ENCODE measurements around the gene TFF2.

Gene TFF2

DNA sequence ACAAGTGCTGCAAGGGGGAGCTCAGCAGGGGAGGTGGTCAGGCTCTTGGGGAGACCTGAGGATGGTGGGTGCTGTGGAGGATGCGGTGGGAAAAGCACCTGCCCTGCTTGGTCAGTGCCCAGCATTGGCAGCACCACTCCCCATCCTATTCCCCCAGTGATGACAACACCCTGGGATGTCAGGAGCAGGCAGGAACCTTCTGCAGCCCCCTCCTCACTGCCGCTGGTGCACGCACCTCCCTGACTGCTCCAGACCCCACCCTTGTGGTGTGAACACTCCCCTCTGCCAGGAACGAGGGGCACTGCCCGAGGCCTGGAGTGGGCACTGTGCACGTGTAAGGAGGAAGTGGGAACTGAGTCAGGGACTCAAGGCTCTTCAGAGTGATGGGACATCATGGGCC is 32.5 kb upstream of the TFF2 start:
- no peak for DNase-seq

DNA sequence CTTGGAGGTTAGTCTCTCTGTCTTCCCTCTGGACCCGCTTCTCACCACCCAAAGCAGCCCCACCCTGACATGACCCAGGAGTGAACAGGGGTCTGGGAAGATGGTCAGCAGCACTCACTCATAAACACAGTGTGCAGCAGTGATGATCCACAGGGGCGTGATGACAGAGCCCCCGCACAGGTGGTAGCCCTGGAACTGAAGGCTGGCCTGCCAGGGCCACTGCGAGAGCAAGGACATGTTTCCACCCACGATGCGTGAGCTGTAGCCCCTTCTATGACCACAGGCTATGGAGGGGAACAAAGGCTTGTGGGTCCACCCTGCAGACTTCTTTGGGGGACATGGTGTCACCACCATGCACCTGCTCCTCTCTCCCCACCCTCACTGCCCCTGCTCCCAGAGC is 32.1 kb upstream of the TFF2 start:
- no peak for DNase-seq

DNA sequence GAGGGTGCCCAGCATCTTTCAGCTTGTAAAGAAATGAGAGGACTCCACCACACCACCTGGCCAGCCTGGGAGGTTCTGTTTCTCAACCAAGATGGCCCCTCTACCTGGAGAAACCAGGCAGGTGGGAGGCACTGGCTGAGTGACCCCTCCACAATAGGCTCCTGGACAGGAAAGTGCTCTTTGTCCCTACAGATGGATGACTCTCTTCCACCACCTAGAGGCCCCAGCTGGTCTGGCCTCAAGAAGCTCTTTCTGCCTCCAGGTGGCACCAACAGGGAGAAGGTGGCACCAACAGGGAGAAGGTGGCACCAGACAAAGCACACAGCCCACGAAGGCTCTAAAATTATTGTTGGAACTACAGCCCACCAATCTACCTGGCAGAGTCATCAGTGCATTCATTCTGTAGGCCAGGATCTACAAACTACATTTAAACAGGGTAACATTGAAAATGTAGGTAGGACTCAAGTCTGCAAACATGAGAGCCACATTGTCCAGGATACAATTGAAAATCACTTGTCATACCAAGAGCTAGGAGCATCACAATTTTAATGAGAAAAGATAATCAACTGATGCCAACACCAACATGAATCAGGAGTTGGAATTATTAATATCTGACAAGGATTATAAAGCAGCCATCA is 30.7 kb upstream of the TFF2 start:
- DNase-seq = peak in 3 of 6 experiments; percentile 9 to 22 (median 15)

DNA sequence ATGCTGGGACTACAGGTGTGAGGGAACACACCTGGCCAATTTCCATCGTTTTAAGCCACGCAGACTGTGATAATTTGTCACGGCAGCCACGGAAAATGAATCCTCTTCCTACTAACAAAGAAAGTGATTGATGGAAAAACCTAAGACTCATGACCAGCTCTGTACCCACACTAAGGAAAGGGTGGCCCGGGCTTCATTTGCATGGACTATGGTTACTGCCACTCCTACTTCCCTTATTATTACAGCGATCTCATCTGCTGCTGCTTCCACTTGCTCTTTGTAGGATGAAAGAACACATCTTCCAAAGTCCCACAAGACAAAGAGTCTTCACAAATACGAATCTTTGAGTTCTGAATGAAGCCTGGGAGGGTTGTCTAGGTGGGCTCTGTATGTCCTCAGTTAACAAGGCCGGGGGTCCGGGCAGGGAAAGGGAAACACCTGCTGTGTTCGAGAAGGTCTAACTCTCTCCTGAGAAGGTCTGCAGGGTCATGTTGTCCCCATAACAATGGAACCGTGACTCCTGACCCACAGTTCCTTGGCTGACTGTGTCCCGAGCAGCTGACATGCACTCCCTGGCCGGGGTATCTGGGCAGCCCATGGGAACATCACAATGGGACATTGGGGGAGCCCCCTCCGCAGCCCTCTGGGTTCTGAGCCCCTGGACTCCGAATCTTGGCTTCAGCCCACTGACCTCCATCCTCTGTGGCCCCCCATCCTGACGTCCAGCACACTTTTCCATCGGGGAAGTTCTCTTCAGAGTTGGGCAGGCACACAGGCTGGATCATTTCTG is 28.8 kb upstream of the TFF2 start:
- DNase-seq = no peak

DNA sequence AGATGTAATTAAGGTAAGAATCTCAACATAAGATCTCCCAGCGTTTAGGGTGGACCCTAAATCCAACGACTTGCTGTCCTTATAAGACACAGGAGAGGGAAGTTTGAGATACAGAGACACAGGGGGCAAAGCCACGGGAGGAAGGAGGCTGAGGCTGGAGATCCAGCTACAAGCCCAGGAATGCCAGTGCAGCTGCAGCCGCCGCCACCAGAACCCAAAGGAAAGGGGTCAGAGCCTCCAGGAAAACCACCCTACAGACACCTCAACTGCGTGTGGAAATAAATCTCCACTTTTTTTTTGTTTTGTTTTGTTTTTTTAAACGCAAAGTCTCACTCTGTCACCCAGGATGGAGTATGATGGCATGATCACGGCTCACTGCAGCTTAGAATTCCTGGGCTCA is 27.6 kb upstream of the TFF2 start:
- no peak for DNase-seq

DNA sequence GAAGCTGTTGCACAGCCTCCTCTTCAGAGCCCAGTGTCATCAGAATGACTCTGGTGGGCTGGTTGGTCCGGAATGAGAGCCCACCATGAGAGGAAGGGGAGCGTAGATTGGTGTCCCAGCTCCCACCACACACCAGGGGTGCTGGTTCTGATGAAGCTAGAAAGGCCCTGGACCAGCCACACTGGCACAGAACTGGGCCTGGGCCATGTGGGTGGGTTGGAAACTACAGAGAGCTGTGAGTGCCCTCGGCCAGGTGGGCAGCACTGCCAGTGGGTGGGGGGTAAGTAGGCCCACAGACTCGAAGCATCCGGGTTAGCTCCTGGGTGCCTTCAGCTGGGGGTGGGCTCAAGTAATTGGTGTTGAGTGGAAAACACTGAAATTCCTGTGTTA is 27.2 kb upstream of the TFF2 start:
- DNase-seq = no peak

DNA sequence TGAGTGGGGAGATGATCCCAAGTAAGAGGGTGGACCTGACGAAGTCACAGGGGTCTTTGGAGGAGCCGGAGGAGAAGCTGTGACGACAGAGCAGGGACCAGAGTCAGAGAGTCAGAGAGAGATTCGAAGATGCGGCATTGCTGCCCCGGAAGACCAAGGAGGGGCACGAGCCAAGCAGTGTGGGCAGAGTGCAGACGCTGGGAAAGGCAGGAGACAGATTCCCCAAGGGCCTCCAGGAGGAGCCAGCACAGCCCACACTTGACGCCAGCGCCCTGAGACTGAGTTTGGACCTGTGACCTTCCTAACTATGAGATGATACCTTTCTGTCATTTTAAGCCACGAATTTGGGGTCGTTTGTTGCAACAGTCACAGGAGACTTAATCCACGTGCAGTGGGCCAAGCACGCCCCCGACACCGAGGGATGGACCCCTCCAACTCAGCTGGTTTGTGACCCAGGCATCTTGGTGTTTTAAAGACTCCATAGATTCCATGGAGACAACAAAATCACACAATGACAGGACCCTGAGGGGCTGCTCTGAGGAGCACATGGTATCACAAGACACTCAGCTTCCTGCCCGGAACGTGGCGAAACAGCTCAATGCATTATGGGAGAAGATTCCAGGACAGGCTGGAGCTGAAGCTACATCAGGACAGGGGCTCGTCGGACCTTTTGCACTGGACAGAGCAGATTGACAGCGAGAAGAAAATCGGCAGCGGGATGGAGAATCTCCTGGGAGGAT is 26.6 kb upstream of the TFF2 start:
- no peak for DNase-seq

DNA sequence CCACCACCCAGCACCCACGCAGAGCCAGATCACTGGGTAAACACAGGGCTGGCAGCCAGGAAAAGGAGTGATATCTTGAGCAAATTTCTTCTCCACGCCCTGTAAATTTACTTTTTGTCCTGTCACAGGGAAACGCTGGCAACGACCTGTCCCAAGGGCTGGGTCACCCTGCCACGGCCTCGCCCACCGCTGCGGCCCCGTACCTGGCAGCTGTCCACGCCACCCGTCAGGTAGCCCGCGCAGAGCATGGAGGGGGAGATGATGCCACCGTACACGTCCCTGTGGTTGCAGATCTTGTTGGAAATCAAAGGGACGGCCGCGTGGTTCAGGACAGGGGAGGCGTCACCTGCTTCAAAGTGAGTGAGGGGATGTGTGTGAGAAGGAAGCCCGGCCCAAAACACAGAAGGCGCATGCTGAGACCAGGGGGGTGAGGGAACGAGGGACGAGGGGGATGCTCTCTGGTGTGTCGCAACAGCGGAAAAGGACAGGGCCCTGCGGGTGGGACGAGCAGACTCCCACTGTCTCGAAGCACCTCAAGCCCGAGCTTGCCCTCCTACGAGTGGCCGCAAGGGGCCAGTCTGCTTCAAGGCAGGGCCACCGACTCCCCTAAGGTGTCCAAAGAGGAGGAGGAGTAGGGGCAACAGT is 25.7 kb upstream of the TFF2 start:
- DNase-seq = peak in 1 of 6 experiments; percentile 31

DNA sequence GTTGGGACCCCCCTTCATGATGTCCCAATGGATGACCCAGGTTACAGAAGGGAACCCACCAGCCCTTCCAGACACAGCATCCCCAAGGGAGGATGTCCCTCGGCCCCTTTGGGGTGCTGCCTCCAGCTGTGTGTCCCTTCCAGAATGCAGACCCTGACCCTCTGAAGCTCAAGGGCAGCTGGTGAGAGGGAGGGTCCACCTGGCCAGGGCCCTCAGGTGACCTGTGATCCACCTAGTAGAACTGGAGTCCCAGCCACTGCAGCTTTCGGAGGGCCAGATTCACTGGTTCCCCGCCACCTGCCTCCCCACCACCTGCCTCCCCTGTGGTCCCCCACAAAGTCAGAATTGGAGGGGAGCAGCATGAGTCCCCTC is 25.2 kb upstream of the TFF2 start:
- DNase-seq = no peak

DNA sequence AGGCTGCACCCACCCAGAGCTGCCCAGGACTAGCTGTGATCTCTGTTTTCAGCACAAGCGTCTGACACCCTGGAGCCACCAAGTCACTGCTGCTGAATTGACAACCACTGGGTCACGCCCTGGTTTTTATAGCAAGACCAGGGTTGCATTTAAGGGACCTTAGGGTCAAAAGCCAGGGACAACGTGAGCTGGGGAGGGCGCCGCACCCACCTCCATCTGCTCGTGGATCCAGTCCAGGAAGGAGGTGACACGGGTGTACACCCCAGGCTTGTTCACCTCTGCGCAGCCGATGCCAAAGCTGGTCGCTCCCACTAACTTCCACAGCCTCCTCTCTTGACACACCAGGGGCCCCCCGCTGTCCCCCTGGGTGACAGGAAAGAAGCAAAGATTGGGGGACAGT is 24.7 kb upstream of the TFF2 start:
- no peak for DNase-seq

DNA sequence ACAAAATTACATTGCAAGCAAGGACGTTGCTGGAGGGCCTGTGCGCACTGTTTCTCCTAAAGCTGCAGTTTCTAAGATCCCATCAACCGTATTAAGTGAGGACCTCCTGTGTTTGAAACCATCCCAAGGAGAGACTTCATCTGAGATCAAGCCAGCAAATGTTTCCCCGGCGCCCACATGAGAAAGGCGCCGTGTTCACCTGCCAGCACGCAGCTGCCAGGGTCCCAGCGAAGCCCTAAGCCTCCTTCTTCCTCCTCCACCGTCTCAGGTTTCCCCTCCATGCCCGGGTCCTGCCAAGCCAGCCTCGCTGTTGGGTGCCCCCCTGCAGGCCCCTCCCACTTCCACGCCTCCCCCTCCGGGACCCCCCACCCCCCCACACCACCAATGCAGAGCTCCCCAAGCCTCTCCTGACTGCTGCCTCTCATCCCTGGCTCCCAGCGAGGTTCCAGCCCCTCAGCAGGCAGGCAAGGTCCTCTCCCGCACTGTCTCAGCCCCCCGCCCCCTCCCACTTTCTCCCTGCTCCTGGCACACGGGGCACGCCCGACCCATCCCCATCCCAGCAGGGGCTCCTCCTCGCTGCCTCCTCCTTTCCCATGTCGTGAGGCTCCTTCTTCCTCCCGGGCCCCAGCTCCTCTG is 24.2 kb upstream of the TFF2 start:
- DNase-seq = no peak

DNA sequence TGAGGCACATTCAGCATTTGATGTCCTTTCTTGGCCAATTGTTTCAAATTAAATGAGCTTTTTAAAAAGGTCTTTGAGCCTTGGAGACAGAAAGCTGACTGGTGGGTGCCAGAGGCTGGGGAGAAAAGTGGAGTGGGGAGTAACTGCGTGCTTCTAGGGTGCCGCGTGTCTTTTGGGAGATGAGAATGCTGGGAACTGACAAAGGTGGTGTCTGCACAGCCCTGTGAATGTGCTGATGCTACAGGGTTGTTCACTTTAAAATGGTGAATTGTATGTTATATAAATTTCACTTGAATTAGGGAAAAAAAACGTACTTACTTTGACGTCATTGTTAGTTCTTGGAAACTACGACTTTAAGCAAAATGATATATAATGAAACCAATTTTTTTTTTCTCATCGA is 23.7 kb upstream of the TFF2 start:
- DNase-seq = no peak

DNA sequence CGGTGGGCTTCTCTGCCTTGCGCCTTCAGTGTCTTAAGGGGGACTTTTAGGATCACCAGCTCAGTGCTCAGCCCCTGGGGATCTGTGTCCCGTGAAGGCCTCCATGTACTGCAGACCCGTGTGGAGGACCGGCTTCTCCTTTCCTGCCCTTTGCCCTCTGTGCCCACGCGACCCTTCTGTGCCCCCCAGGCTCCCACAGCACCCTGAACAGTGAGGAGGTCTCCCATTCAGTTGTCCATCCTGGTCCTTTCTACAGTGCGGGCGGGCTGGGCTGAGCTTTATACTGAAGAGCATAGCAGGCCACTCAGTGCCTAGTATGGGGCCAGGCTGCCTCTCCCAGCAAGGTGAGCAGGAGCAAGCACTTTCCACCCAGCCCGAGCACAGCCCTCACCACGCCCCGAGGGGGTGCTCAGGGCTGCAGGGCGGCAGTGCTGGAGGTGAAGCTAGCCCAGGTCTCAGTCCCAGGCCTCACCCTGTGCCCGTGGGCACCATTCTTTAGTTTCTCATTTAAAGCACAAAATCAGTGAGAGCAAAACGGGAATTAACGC is 23.2 kb upstream of the TFF2 start:
- no peak for DNase-seq

DNA sequence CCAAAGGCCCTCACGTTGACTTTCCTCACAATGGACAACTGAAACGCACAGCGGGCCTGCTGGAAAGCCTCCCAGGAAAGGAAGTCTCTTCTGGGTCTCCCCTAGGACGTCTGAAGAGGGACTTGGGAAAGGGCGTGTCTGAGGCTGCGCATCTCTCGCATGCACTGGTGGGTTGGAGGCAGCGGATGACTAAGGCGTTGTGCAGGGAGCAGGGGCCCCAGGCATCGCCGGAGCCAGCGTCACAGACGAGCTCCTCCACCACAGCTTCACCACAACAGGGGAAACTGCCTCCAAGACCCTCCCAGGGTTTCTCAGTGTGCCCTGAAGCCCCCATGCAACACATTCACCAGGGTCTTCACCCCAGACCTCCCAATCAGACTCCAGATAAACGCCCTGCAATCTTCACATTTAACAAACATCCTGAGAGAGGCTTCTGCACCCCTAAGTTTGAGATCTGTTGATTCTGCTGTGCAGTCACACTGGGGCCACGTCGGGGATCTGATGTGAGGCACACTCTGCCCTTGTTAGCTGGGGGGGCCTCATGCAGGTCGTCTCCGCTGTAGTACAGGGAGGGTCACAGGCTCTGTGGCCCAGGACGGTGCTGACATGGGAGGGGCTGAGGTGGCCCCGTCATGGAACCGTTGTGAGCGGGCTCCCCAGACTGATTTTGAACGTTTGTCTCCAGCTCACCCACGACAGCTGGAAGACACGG is 22.6 kb upstream of the TFF2 start:
- no peak for DNase-seq

DNA sequence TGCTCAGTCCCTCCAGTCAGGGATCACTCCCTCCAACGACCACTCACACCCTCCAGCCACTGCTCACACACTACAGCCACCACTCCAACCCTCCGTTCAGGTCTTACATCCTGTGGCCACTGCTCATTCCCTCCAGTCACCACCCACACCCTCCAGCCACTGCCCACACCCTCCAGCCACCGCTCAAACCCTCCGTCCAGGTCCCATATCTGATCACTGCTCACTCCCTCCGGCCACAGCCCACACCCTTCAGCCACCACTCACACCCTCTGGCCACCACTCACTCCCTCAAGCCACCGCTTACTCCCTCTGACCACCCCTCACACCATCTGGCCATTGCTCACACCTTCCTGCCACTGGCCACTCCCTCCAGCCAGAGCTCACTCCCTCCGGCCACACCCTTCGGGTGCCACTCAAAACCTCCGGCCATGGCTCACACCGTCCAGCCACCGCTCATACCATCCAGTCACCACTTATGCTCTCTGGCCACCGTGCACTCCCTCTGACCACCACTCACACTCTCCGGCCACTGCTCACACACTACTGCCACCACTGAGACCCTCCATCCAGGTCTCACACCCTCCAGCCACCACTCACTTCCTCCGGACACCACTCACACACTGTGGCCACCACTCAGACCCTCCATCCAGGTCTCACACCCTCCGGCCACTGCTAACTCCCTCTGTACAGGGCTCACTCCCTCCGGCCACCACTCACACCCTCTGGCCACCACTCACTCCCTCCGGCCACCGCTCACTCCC is 20.3 kb upstream of the TFF2 start:
- DNase-seq = no peak

DNA sequence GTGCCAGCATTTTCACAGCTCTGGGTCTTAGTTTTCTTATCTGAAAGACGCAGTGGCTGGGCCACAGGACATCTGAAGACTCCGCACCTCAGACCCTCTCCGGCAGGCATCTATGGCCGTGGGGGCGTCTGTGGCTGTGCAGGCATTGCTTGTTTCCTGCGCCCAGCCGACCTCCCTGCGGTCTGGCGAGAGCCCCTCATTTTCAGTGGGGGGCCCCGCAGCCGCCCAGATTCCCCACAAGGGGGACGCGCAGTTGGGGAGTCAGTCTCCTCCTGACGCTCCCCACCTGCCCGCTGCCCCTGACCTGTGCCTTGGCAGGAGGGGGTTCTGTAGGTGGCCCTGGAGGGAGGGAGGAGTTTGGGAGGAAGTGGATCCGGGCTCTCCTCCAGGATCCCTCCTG is 19.0 kb upstream of the TFF2 start:
- no peak for DNase-seq

DNA sequence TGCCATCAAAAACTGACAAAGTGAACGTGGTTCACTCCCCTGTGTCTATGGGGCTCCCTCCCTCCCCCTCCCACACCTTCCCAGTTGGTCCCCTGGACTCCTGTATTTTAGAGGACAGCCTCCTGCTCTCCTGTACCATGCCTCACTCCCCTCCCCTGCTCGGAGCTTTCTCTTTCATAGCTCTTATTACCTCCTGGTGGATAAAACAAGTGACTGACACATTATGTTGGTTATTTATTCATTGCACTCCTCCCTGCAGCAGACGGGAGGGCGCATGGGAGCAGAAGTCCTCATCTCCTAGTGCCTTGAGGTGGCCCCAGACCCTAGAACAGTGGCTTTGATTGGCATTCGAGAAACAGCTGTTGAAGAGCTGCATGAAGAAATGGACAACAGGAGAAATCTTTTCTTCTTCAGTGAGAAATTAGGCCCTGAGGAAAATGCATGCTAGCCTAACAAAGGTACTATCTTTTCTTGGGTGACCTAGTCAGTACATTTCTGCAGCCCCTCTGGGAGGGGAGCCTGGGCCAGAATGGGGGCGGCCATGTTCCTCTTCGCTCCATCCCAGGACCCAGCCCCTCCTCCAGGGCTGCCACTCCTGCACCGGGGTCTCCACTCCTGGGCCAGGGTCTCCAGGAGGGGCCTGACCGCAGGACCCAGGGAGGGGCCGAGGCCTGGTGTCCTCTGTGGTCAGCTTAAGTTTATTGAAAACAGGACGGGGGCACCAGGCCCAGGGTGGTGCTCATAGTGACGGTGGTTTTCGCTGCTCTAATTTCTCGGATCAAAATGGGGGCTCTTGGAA is 16.8 kb upstream of the TFF2 start:
- DNase-seq = no peak

DNA sequence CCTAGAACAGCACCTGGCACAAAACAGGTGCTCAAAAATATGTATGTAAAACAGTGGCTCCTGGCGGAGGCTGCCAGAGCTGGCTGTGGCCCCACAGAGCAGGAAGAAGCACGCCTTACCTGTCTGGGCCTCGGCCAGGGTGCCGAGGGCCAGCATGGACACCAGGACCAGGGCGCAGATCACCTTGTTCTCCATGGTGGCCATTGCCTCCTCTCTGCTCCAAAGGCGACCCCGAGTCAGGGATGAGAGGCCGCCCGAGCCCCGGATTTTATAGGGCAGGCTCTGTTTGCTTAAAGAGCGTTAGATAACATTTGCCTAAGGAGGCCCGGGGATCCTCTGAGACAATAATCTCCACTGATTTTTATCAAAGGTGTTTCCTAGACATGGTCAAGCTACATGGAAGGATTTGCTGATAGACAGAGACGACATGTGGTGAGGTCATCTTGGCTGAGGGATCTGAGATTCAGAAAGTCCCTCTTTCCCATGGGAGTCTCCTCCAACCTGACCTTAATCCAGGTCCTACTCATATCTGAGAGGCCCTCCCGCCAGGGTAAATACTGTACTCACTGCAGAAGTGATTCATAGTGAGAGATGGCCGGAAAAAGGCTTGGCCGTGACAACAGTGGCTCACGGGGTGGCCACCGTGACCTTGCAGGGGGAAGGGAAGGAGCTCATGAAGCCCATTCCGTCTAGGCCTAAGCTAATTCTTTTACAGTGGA is 15.7 kb upstream of the TFF2 start, which contains the start of gene TFF1:
Gene TFF1, minus strand, starts transcription at position 244 of the 719 bp plus-strand sequence. Its CDS starts 40 bp downstream, at position 204.
- DNase-seq = no peak

DNA sequence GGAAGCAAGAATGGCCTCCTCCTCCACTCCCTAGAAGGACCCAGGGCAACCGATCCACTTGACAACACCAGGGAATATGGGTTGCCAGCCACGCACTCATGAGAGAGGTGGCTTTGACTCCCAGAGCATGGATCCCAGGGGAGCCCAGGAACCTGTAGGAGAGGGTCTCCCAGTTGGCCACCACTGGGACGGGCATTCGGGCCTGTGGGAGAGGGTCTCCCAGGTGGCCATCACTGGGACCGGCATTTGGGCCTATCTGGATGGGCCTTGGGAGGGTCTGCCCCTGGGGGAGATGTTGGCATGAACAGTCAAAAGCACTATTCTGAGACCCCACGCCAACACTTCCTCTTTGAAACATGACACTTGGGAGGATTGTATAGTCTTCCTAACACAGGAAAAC is 15.0 kb upstream of the TFF2 start:
- no peak for DNase-seq
